ENCODE measurements around the gene FILIP1L.
"Not testable (repeated sequence)": the region's sequence is repeated elsewhere in the genome, so short reads cannot be mapped to it uniquely, and the experiment has no call there.

Gene FILIP1L

GRCh38 chr3:100053951-100054620, 60.2 kb downstream of the FILIP1L start:
- TF ChIP-seq CTCF (IDR thresholded peaks at IDR 0.05; ENCODE audit: poor library complexity, severe bottlenecking), result no peak
- Histone ChIP-seq H3K36me3 (ENCODE audit: low read depth) (no peaks in the 10 kb centered on the region), H3K4me1 (ENCODE audit: insufficient read depth, poor library complexity, severe bottlenecking) (no peaks in the 10 kb centered on the region), H3K9me3 (ENCODE audit: severe bottlenecking) (no peaks in the 10 kb centered on the region), H3K27me3 (ENCODE audit: insufficient read depth, poor library complexity, severe bottlenecking) (no peaks in the 10 kb centered on the region), H3K4me3 (ENCODE audit: severe bottlenecking) (no peak overlapping the region), H3K27ac (ENCODE audit: poor library complexity, severe bottlenecking) (no peak overlapping the region)
- ATAC-seq (ENCODE audit: low read depth) (no peak), DNase-seq (ENCODE audit: low spot score) (no peak)

- H3K36me3 ChIP-seq (ENCODE audit: low read depth); ATAC-seq (ENCODE audit: low read depth); H3K9me3 ChIP-seq (ENCODE audit: severe bottlenecking); H3K4me3 ChIP-seq (ENCODE audit: severe bottlenecking); H3K27me3 ChIP-seq (ENCODE audit: insufficient read depth, poor library complexity, severe bottlenecking); H3K27ac ChIP-seq (ENCODE audit: poor library complexity, severe bottlenecking); DNase-seq (ENCODE audit: low spot score): not testable (repeated sequence)
- peaks cover 20% of the 10 kb centered on the region for H3K4me1 ChIP-seq (ENCODE audit: insufficient read depth, poor library complexity, severe bottlenecking)
These were observed 62.8 kb downstream of the FILIP1L start for GRCh38 chr3:100051513-100051912.

- H3K4me3 ChIP-seq (ENCODE audit: severe bottlenecking), result no peak overlapping the region
- no peak for DNase-seq (ENCODE audit: low spot score)
- no peak for ATAC-seq (ENCODE audit: low read depth)
- H3K27me3 ChIP-seq (ENCODE audit: insufficient read depth, poor library complexity, severe bottlenecking), result no peaks in the 10 kb centered on the region
- H3K27ac ChIP-seq (ENCODE audit: poor library complexity, severe bottlenecking), result peak overlapping the region; percentile 95
- no peaks in the 10 kb centered on the region for H3K9me3 ChIP-seq (ENCODE audit: severe bottlenecking)
- no peaks in the 10 kb centered on the region for H3K36me3 ChIP-seq (ENCODE audit: low read depth)
- TF ChIP-seq CTCF (IDR thresholded peaks at IDR 0.05; ENCODE audit: poor library complexity, severe bottlenecking), result no peak
- H3K4me1 ChIP-seq (ENCODE audit: insufficient read depth, poor library complexity, severe bottlenecking), result peaks cover 35% of the 10 kb centered on the region
These were observed 66.1 kb downstream of the FILIP1L start for GRCh38 chr3:100048248-100048647.

GRCh38 chr3:100047455-100048141, 66.7 kb downstream of the FILIP1L start:
- Histone ChIP-seq H3K27me3 (ENCODE audit: insufficient read depth, poor library complexity, severe bottlenecking) (no peaks in the 10 kb centered on the region), H3K4me3 (ENCODE audit: severe bottlenecking) (no peak overlapping the region), H3K9me3 (ENCODE audit: severe bottlenecking) (no peaks in the 10 kb centered on the region), H3K27ac (ENCODE audit: poor library complexity, severe bottlenecking) (peak overlapping the region; percentile 95), H3K36me3 (ENCODE audit: low read depth) (no peaks in the 10 kb centered on the region), H3K4me1 (ENCODE audit: insufficient read depth, poor library complexity, severe bottlenecking) (peaks cover 41% of the 10 kb centered on the region)
- DNase-seq (ENCODE audit: low spot score) (peak; percentile 60), ATAC-seq (ENCODE audit: low read depth) (peak; percentile 95)
- no peak for TF ChIP-seq CTCF (IDR thresholded peaks at IDR 0.05; ENCODE audit: poor library complexity, severe bottlenecking)

- Histone ChIP-seq H3K36me3 (ENCODE audit: low read depth) (no peaks in the 10 kb centered on the region), H3K4me1 (ENCODE audit: insufficient read depth, poor library complexity, severe bottlenecking) (peaks cover 46% of the 10 kb centered on the region), H3K27me3 (ENCODE audit: insufficient read depth, poor library complexity, severe bottlenecking) (no peaks in the 10 kb centered on the region), H3K4me3 (ENCODE audit: severe bottlenecking) (no peak overlapping the region), H3K9me3 (ENCODE audit: severe bottlenecking) (no peaks in the 10 kb centered on the region), H3K27ac (ENCODE audit: poor library complexity, severe bottlenecking) (peak overlapping the region; percentile 95)
- ATAC-seq (ENCODE audit: low read depth) (no peak), DNase-seq (ENCODE audit: low spot score) (no peak)
- no peak for TF ChIP-seq CTCF (IDR thresholded peaks at IDR 0.05; ENCODE audit: poor library complexity, severe bottlenecking)
These were observed 67.3 kb downstream of the FILIP1L start for GRCh38 chr3:100046986-100047385.
